GM18505 (cell line): ENCODE measurements around the gene RAPGEF4.

Experiments used
- ATAC-seq: cut with Tn5 transposase; IDR thresholded peaks from one replicate; pipeline ENCODE4 v1.9.1; 2021; ENCODE audit not compliant: unreplicated experiment
- POLR2A ChIP-seq: IDR thresholded peaks from 4 replicates; pipeline ENCODE4 v1.6.1; 2011; ENCODE audit warnings: borderline replicate concordance; ENCODE audit not compliant: insufficient read depth, insufficient read length; ENCODE audit errors: extremely low read depth

Gene RAPGEF4

DNA sequence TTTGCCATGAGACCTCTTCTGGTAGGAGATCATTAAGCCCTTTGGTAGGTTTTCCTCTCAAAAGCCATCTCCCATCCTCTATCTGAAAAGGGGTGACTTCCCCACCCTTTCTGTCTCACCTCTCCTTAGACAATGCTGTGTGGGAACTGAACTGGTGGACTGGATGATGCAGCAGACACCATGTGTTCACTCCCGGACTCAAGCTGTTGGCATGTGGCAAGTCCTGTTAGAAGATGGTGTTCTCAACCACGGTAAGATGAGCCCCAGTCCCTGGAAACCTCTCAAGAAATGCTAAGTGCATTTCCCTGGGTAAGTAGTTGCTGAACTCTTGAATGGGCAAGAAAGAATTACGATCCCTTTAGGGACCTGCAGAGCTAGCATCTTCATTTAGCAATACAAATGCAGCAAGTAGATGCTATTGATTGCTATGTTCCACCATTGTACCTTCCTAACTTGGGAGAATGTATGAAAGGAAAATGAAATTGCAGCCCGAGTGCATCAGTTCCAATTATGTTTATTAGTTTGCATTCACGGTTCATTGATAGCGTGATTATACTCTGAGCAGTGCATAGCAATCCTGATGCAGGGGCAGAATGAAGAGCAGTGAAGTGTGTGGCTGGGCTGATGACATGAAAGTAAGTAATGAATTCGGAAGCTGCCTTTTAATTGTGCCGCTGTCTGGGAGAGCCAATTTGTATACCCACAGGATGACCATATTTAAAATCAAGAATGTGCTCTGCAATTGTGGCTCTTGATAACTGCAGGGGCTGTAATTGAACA lies 230.0 kb downstream of the RAPGEF4 start:
- ATAC-seq = no peak
- TF ChIP-seq POLR2A = no peak

DNA sequence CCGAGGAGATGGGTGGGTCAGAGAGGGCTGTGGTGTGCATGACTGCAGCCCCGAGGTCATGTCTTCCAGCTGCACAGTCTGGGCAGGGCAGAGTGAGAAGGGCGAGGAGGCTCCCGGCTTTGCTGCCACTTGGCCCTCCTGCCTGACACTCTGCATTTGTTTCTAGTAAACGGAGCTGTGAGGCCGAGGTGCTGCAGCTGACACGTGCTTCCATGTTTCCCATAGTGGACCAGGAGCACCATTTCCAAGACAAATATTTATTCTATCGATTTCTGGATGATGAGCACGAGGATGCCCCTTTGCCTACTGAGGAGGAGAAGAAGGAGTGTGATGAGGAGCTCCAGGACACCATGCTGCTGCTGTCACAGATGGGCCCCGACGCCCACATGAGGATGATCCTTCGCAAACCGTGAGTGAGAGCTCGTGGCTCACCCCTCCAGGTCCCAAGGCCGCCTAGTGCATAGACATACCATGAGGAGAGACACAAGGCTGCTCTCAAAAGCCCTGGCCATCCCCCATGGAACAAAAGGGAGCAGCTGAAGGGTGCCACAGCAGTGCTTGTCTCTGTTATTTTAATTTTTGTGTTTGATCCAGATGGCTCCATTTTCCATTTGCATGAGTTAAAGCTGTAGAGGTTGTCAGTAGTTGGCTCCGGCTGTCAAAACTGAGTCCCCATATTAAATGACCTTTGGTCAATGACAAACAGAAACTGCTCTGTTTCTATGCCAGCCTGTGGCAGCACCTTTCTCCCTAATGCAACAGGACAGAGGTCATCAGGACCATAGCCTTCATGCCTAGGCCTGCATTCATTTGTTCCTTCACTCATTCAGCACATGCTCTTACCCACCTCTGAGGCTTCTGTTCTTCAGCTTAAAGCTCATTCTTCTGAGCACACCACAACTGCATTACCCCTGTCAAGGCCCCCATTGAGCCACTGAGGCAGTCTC lies 231.7 kb downstream of the RAPGEF4 start:
- ATAC-seq = no peak

DNA sequence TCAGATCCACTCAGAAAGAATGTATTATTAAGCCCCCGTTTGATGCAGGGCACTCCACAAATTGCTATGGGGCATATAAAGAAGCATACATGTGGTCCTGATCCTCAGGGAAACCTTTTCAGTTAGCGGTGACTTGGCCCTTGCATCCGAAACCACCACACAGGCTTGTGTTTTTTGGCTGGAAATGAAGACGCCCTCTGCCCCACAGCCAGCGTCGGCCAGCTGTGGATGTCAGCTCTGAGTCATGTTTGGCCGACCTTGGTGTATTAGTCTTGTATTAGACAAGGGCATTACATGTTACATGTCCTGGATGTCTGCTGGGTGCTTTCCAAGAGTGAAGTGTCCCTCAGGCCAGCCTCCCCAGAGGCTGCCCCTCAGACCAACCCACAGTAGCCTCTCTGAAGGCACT lies 232.4 kb downstream of the RAPGEF4 start:
- TF ChIP-seq POLR2A = no peak
- ATAC-seq = no peak

More for the DNA sequence above, 231.7 kb downstream of the RAPGEF4 start:
- TF ChIP-seq POLR2A = no peak

DNA sequence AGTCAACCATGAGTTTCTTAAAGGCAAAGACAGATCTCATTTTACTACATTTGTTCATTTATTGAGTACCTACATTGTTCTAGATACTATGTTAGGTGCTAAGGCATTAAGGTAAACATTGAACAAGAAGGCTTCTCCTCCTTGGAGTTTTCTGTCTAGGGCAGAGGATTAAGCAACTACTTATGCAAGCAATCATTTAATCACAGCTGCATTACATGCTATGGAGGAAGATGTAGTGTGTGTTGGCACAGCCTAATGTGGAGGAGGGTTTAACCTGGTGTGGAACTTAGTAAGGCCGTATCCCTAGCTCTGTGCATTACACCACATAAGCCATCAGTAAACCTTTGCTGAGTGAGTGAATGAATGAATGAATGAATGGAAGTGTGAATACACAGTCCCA lies 233.5 kb downstream of the RAPGEF4 start:
- no peak for TF ChIP-seq POLR2A
- ATAC-seq = no peak

DNA sequence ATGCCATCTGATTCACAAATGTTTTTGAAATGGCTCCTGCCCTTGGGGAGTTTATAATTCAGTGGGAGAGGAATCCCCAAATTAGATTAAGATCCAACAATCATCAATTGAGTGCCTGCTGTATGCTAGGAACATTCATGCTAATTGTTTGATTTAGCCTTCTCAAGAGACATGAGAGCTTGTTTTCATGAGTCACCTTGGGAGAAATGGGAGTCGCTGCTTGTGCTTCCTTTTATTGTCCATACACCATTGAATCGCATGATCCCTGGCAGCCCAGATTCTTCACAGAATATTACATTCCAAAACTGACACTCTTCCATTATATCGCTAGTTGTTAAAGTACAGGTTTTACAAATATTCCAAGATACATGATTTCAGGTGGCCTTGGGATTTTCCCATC lies 234.0 kb downstream of the RAPGEF4 start:
- TF ChIP-seq POLR2A = no peak
- ATAC-seq = no peak

DNA sequence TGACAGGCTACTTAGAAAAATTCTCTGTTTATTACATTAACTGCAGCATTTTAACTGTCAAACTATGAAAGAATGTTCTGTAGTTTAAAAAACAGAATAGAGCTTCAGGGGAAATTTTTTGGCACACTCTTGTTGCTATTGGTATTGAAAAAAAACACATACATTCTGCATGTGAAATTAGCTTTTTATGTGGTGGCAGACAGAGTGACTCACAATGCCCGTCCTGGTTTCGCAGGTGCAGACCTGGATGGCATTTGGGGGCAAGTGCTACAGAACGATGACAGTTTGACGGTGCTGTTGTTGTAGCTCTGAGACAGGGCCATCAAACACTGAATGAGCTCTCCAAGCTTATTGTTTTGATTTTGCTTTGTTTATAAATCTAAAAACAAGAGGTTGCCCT lies 235.0 kb downstream of the RAPGEF4 start:
- no peak for TF ChIP-seq POLR2A
- no peak for ATAC-seq

DNA sequence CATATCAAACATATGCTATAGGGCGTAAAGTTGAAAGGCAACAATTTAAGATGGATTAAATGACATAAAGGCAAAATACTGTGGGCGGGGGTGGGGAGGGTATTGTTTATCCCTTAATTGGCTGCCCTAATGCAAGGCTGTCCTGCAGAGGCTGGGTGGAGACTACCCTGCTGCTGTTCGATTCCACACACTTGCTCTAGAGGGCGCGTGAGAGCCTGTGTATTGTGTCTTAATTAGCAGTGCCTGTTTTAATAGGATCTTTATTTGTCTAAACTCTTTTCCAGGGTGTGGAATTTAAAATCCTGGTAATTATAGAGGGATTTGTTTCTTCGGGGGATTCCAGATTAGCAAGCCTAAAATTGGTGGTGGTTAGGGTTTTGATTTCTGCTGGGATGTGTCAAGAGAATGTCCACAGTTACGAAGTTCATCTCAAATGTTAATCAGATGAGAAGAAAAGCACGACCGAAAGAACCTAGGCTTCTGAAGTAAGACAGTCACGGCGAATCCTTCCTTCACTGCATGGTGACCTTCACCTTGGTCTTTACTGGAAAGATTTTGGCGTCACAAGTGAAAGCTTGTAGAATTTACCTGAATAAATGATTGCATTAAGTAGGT lies 236.5 kb downstream of the RAPGEF4 start:
- no peak for ATAC-seq
- no peak for TF ChIP-seq POLR2A

DNA sequence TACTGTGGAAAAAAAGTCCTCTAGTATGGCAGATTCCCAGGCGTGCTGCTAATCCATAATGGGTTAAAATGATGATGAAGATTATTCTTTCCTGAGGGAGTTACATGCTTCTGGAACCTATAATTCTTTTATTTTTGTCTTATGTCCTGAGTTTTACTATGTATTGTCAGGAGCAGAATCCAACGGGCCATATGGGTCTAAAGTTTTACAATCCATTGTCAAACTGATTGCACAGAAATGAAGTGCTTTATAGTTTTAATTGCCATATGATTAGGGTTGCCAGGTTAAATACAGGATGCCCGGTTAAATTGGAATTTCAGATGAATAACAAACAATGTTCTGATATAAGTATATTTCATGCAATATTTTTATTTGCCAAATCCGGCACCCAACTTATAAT lies 239.1 kb downstream of the RAPGEF4 start:
- ATAC-seq = no peak
- TF ChIP-seq POLR2A = no peak

DNA sequence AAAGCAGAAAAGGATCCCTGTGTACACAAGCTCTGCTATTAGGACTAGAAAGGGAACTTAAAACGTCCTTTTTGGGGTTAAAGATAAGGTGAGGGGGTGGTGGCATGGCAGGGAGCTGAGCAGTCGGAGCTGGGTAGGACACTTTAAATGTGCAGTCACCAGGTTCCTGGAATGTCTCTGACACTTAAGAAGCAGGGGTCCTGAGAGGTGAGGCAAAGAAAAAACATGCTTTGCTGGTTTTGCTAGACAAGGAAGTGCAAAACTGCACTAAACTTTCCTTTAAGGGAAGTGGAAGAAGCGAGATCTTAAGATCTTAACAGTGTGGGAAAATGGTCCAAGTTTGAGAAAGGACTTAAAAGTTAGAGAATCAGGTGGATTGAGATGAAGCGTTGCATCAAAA lies 240.5 kb downstream of the RAPGEF4 start:
- TF ChIP-seq POLR2A = no peak
- ATAC-seq = no peak

DNA sequence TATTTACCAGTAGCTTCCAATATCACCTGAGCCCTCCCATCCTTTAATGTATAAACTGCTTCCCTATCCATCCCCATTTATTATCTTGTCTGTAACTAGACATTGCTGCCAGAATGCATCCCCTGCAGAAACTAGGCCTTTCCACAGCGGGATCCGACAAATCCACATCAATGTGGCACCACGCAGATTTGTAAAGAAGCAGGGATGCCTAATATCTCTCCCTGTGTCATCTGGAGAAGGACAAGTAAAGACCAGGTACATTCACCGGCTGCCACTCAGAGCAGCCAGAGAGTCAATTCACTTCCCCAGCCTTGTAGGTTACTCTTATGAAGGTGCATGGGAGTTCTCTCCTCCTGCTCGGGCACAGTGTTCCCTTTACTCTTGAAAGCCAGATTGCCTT lies 241.2 kb downstream of the RAPGEF4 start:
- TF ChIP-seq POLR2A = no peak
- no peak for ATAC-seq

DNA sequence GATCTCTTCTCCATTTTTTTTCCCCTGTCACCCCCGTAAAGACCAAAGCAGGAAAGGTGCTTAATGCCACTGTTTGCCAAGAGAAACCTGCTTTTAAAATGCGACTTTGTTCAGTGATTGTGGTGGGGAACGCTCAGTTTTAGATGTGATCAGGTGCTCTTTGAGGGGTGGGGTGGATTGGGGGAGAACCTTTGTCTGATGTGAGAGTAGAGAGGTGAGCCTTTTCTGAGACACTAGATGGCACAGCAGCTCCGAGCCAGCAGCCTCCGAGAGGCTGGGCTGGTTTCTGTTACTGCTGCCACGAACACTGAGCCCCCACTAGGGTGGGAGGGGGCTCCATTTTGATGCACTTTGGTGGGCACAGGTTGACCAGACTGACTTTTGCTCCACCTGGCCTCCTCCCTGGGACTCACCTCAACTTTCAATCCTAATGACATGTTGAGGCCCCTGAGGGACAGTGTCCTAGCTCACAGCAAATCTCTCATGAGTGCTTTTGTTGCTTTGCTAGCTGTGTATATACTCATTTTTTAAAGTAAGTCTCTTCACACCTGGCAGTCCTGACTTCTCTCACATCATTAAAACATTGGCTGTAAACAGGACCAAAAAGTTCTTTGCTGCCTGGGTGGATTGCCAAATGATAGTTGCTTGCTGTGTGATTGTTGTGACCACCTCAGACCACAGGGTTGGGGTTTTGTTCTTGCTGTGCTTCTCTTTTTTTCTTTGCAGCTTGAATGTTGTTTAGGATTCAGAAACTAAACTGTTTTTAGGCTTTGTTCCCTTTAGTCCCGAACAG lies 241.8 kb downstream of the RAPGEF4 start:
- no peak for ATAC-seq
- TF ChIP-seq POLR2A = no peak

DNA sequence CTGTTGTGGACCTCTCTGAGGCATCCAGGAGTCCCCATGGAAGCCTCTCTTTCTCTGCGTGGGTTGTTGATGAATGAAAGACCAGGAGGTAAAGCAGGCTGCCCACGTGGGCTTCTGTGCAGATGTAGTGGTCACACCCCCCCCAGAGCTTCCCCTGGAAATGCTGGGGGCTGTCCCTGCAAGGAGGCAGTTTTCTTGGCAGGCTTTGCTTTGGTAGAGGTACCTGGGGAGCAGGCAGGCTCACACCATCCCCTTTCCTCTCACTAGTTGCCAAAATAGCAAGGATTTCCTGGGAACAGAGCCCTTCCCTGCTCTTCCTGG lies 242.4 kb downstream of the RAPGEF4 start:
- ATAC-seq = no peak

DNA sequence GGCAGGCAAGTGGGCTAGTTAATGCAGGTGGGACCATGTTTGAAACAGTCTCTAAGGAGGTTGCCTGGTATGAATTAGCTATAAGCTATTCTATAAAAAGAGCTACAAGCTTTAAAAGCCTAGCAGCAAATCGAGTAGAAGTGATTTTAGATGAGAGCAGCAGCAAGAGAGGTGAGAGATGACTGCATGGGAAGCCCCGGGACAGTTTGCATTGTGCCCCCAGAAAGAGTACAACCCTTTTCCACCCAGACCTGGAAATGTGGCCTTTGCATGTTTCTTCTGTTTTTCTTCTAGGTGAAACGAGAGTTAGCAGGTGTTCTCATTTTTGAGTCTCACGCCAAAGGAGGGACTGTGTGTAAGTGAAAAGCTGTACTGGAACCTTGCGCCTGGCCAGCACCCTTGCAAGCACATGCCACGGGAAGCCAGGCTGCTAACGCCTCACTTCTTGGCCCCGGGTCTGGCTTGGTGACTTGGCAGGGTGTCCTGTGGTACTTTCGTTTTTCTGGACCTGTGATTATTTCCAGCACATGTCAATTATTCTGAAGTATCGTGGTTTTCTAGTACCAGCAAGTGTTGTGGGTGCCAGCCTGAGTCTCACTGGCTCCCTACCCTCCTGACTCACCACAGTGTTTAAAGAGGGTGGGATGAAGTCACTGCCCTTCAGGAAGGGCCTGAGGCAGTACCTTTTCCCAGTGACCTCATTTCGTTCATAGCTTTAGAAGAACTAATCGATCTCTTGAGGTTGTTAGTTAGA lies 249.7 kb downstream of the RAPGEF4 start:
- ATAC-seq = no peak
- no peak for TF ChIP-seq POLR2A

More for the DNA sequence above, 242.4 kb downstream of the RAPGEF4 start:
- no peak for TF ChIP-seq POLR2A

DNA sequence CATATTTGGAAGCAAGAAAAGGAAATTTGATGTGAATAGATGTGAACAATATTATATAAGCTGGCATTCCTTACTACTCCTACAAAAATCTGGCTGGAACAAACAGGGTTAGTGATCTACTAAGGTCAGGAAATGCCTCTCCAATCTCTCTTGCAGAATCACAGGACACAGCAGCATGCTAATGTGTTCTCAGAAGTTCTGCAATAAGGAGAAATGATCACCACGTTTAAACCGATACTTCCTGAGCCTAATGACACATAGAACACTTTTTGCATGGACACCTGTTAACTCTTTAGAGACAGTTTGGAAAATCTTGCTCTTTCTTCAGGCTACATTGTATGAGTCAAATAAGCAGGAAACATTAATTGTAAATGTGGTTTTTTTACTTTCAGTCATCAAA lies 250.4 kb downstream of the RAPGEF4 start:
- no peak for TF ChIP-seq POLR2A
- ATAC-seq = no peak
